GM19455 (cell line): ENCODE data around the gene ITFG1.

Source experiments
- ATAC-seq: cut with Tn5 transposase; IDR thresholded peaks from one replicate; pipeline ENCODE4 v1.9.1; 2021; ENCODE audit not compliant: unreplicated experiment

The ITFG1 gene

DNA sequence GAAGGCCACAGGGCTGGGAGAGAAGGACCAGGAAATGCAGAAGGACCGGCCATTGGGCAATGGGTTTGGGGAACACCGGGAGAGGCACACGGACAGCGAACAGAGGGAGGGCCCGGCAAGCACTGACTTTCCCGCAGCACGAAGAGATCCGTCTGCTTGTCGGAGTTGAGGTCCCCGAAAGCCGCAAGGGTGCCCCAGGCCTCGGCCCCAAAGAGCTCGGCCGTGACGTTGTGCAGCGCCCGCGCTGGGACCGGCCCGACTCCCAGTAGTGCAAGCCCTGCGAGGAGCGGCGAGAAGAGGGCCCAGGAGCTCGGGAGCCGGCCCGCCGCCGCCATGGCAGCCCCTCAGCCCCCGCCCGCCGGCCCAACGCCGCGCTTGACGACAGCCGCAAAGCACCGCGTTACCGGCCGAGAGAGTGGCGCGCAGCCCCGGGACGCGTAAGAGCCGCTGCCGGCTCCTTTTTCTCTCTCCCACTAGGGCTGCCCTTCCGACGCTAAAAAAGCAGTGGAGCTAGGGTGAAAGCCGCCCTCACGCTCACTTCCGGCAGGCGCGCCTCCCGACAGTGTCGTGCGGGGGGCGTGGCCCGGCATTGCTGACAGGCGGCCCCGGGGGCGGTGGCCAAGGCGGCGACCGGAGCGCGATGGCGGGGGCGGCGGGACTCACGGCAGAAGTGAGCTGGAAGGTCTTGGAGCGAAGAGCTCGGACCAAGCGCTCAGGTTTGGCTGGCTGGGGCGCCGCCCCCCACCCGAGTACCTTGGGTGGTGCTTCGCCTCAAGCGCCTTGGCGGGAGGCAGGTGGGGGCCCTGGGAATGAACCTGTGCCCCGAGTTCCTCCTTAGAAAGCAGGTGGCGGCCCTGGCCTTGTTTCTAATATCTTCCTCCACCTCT is at the start of gene ITFG1, which contains the start of gene PHKB:
TSS of gene ITFG1 (minus strand) at position 353 of the 887 bp plus-strand sequence. CDS start at position 335, 18 bp downstream.
TSS of gene PHKB (plus strand) at position 621 of the 887 bp plus-strand sequence. CDS start at position 641, 20 bp downstream.
- ATAC-seq = peak; percentile 74

DNA sequence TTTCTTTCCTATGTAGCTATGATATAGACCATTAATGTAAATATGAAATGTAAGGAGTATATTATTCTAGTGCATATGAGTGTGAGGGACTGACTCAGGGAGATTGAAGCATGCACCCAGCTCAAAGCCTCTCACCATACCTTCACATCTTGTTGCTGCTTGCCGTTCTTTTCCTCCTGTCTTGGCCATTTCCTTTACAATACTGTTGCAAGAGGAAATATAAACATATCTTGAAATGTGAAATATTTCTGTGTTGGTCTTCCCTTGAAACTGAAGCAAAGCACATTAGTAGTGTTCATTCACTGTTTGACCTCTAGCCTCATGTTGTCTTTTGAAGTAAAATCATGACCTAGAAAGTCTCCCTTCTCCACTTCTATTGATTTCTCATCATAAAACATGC is 46.8 kb upstream of the ITFG1 start:
- no peak for ATAC-seq

DNA sequence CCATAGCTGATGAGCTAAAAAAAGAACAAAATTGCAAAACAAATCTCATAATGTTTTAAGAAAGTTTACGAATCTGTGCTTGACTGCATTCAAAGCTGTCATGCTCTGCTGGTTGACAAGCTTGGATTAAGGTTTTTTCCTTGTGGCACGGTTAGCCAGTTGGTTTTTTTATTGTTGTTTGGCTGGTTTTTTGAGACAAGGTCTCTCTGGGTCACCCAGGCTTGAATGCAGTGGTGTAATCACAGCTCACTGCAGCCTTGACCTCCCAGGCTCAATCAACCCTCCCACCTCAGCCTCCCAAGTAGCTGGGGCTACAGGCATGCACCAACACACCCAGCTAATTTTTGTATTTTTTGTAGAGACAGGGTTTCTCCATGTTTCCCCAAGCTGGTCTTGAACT is 45.9 kb upstream of the ITFG1 start:
- no peak for ATAC-seq

DNA sequence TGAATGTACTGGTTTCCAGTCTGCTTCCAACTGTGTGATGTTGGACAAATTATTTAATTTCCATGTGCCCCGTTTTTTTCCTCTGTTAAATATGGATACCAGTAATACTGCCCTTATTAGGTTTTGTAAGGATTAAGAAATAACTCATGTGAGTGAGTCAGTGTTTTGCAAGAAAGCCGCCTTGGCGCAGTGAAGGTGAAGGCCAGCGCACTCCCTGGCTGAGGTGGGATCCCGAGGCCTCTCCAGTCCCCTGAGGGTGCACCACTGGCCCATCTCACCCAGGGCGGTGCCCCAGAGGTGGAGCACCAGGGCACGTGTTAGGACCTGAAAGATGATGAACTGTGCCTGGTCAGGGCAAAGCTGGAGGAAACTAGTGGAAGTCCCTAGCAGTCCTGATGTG is 43.7 kb upstream of the ITFG1 start:
- ATAC-seq = no peak

DNA sequence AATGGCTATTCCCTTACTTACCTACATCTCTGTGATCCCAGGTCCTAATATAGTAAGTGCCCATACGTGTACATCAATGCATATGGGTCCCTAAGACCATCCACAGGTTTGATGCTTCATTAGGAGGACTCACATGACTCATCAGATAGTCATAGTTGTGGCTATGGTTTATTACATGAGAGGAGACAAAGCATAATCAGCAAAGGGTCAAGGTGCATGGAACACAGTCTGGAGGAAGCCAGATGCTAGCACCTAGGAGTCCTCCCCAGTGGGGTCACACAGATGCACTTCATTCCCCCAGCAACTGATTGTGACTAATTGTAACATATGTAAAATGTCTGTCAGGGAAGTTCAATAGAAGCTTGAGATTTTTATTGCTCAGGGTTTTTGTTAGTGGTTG is 43.1 kb upstream of the ITFG1 start:
- no peak for ATAC-seq

DNA sequence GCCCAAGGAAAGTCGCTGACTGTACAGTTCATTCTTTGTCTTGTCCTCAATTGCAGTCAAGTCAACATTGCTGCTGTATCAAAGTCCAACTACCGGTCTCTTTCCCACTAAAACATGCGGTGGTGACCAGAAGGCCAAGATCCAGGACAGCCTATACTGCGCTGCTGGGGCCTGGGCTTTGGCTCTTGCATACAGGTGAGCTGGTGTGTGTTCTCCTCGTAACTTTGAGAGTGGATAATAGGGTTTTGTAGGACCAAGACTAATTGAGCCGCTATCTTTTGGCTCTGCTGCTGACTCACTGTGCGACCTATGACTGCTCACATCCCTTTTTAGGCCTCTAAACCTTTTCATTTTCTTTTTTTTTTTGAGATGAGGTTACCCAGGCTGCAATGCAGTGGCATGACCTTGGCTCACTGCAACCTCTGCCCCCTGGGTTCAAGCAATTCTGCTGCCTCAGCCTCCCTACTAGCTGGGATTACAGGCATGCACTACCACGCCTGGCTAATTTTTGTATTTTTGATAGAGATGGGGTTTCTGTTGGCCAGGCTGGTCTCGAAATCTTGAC is 38.9 kb upstream of the ITFG1 start:
- ATAC-seq = no peak

DNA sequence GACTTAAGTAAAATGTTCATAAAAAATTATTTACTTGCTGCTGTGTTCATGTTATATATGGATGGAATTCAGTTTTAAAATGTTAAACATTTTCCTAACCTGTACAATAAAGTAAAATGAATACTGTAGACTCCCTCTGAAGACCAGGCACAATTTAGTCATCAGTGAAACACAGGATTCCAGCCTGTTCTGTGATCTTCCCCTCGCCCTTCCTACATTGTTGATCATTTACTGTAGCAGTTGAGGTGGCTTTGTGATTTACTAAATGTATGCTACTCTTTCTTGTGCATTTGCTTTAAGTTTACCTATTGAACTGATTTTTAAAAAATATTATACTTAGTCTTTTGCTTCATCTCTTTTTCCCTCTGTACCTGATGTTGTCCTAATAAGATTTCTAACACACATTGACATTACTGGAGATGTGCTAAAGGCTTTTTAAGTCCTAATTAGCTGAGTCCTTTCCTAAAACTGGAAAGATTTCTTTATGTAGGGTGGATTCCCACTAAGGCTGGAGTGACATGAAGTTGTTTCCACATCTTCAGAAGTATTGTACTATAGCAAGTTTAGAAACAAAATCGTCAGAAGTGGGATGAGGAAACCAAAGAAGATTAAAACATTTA is 38.3 kb upstream of the ITFG1 start:
- ATAC-seq = no peak

DNA sequence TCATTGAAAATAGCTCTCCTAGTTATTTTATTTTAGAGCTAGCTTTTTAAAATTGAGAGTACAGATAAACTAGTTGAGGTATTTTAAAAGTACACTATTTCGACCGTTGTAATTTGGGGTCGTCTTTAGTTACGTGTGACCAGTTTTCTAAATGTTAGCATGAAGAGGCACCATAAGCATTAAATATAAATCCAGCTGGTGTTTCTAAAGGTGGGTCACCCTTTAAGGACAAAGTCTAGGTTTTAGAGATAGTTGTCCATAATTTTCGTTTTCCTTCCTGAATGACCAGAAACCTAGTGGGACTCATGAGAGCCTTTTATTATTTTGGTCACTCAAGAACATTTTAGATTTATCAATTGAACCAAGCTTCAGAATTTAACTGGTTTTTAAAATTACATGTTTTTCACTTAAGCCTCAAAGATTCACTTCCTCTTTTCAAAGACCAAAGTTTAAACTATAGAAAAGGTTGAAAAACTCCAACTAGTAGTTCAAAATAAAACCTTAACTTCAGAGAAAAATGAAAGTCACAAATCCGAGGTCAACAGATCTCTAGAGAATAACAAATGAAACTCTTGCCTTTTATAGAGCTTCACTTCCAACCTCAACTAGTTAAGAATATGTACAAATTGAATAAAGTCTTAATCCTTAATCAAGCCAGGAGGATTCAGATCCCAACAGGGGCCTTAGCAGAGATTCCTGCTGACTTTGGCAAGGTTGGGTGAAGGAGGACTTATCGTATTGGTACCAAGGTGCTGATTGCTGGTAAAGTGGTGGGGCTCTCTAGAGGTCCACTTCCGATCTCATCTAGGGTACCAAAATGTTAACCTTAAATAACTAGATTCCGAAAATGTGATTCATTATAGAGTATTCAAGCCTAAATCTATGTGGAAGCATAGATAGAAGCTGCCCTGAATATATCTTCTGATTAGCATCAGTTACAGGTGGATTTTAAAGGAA is 32.8 kb upstream of the ITFG1 start:
- ATAC-seq = peak; percentile 61

DNA sequence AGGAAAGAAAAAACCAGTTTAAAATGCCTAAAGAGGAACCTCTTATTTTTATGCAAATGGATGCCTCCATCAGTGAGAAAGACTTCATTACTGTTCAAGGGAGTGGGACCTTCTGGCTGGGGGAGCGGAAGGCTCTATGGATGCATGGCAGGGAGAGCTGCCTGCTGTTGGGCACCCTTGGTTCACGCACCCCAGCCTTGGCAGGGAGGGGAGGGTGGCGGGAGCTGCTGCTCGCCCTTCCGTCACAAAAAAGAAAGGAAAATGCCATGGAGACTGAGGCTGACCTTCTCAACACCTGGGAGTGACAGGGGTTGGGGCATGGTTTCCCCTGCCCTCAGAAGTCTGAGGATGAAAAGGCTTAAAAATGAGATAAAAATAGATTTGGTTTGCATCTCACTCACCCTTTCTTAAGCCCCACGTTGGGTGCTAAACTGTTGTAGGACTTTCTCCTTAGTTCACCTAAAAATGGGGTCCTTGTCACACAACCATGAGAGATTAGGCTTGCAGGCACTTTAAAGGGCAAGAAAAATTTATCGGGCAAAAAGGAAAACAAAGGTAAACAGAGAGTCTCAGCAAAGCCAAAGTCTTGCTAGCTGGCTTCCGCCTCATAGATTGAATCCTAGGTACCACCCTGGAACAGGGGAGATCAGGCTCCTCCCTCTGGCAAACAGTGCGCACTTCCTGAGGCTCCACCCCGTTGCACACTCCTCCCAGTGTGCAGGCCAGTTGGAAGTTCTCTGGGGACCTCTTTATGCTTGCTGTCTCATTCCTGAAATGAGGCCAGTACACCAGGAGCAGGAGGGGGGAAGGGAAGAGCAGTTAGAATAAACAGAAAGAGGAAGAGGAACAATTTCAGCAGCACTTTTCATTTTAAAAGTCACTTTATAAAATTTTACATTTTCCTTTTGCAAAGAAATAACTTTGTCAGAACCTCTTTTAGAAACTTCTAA is 31.8 kb upstream of the ITFG1 start:
- peak; percentile 65 for ATAC-seq

DNA sequence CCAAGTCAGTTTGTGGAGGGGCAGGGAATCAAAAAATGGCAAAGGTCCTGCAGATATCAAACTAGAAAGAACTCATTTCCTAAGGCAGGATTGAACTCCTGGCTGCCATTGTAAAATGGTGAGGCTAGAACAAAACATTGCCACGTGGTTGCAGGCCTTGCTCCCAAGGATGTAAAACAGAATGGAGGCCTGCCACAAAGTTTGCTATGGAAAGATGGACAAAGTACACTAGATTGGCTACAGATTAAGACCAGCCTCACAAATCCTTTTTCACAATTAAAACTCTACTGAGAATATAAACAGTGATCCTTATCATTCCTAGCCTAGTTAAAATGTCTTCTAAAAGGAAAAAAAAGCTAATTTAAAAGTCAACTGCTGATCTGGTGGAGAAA is 31.2 kb upstream of the ITFG1 start:
- no peak for ATAC-seq

DNA sequence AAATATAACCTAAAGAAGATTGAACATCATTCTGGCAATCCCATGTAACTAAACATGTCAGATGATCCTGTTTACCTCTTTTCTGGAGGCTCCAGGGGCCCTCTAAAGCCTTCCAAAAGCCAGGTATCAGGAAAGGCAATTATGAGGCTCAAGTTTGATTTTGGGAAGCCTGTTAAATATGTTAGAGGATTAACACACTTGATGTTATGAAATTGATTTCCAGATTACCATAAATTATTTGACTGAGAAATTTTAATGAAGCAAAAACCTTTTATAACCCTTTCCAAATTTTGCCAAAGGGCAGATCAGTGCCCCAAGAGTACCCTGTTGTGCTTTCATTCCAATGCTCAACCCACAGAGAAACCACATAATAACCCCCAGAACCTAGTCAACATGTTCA is 29.6 kb upstream of the ITFG1 start:
- no peak for ATAC-seq

DNA sequence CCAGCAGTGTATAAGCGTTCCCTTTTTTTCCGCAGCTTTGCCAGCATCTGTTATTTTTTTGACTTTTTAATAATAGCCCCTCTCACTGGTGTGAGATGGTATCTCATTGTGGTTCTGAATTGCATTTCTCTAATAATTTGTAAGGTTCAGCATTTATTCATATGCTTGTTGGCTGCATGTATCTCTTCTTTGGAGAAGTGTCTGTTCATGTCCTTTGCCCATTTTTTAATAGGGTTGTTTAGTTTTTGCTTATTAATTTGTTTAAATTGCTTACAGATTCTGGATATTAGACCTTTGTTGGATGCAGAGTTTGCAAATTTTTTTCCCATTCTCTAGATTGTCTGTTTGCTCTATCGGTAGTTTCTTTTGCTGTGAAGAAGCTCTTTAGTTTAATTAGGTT is 27.2 kb upstream of the ITFG1 start:
- ATAC-seq = no peak

DNA sequence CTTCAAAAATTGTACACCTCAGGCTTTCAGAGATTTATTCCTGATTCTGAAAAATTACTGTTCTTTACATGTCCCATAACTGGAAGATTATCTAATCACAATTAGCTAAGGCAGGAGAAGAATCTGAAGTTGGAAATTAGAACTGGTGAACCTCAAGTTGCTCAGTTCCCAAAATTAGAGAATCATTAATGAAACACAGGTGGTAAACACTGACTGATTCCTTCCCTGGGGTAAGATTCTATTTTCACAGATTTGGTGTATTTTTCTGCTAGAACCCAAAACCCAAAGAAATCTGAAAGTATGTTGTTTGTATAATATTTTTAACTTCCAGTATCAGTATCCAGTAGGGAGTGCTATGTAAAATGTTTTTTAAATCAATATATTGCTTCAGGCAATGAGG is 26.0 kb upstream of the ITFG1 start:
- ATAC-seq = no peak

DNA sequence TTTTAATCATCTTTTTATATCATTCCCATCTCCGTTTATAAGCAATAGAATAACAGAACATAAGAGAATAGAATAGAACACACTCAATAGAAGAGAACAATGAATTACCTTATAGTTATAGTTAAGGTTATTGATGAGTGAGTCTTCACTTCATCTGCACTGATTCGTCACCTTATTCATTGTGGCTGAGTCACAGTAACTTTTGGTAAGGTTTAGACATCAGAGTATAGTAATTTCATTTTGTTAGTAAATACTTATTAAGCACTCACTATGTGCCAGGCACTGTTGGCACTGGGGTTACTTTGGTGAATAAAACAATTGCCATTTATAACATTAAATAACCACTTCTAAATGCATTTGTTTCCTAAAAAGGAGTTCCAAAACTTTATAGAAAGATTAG is 22.8 kb upstream of the ITFG1 start:
- no peak for ATAC-seq

DNA sequence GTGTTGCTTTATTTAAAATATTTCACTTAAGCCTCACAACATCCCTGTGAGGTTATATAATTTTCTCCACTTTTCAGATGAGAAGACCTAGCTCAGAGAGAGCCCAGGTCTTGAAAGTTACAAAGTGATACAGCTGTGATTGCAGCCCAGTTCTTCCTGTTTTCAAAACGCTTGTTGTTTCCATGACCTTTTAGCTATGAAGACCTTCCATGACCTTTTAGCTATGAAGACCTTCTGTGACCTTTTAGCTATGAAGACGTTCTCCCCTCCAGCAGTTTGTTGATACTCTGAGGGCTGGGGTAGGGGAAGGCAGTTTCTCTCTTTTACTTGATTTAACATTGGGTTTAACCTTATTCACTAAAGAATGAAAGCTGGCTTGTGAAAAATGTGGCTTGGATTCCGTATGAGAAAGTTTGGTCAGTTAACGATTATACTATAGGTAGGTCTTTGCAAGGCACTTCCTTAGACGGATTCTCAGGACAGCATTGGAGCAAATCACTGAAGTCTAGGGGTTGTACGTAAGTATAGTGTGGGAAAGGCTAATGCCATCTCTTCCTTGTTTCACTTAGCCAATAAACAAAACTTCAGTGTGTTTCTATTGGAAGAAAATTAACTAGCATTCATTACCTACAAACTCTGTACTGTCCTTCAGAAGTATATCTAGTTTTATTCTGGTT is 21.0 kb upstream of the ITFG1 start:
- no peak for ATAC-seq

DNA sequence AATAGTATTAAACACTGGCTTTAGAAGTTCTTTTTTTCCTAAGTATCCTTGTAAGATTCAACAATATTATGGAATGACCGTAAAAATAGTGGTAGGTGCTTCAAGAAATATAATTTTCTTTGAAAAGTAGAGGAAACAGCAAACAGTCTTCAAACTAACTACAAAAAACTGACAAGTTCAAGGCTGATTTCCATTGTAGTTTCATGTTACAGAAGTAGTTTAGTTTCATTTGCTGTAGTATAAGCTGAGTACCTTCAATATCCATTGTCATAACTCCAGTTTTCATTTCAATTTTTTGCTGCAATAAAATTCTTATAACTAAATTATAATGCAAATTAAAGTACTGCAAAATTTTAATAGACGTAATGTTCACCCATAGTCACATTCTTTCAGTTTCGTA is 19.5 kb upstream of the ITFG1 start:
- ATAC-seq = no peak

DNA sequence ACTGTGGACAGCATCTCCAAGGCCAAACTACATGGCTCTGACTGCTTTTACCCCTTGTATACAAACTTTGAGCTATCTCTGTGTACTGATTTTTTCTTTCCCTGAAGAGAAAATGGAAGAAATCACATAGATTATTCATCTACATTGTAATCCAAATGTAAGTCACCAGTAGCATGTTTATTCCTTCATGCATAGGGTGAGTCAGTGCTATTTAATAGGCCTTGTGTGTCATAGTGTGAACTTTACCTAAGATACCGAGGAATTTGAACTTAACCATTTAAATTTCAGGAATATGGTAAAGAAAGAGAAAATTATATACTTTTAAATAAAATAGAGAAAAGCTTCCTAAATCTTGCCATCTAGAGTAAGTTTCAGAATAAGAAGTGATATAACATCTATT is 16.8 kb upstream of the ITFG1 start:
- no peak for ATAC-seq

DNA sequence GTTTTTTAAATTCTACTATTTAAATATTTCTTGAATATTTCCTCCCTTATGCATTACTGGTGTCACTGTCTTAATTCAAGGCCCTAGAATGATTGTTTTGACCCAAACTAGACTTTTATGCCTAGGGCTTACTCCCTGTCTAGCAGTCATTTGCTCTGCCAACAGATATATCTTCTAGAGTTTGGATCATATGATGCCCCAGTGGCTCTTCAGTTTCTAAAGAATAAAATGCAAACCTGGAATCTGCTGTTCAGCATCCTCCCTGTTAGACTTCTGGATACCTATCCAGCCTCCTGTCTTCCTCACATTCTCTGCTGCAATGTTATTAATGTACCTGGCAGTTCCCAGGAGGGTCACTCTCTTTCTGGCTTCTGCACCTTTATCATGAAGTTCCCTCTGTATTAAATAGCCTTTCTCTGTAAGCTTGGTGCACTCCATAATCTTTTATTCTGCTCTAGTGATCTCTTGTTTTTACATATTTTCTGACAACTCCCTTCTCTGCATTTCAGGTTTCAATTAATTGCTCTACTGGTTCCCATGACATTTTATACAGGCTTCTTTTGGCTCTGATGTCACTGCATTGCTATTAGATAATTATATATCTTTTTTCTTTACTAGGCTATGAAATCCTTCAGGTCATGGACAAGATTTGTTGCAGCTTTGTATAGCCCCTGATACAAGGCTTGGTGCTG is 15.9 kb upstream of the ITFG1 start:
- no peak for ATAC-seq

DNA sequence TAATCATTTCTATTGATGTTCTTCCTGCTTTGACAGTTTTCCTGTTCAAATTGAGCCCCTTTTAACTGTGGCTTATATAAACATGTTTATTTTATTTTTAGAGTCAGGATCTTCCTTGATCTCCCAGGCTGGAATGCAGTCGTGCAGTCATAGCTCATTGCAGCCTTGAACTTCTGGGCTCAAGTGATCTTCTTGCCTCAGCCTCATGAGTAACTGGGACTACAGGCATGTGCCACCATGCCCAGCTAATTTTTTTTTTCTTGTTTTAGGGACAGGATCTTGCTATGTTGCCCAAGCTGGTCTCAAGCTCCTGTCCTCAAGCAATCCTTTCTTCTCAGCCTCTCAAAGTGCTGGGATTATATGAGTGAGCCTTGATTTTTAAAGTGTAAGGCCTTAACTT is 14.9 kb upstream of the ITFG1 start:
- ATAC-seq = no peak
